DOHH2 (cell line): ENCODE data around the gene RNF215.
"Not testable (repeated sequence)": the region's sequence is repeated elsewhere in the genome, so short reads cannot be mapped to it uniquely, and the experiment has no call there.

Source experiments
- H3F3A ChIP-seq: fragments of 200-600 bp; sonication (generic), shearing (Covaris generic); 2 replicates; pipeline ENCODE4 v1.6.0; 2016; ENCODE audit warnings: antibody characterized with exemption, mild to moderate bottlenecking; ENCODE audit not compliant: control insufficient read depth, insufficient read depth
- H3K27ac ChIP-seq: fragments of 200-600 bp; sonication (generic); 2 replicates; pipeline ENCODE4 v1.5.1; 2014; ENCODE audit warnings: low read depth, mild to moderate bottlenecking, low read length, moderate library complexity
- H3K27me3 ChIP-seq: fragments of 200-600 bp; sonication (generic); 2 replicates; pipeline ENCODE4 v1.6.1; 2014; ENCODE audit warnings: mild to moderate bottlenecking, low read length, mixed read lengths; ENCODE audit not compliant: control insufficient read depth
- H3K36me3 ChIP-seq: fragments of 200-600 bp; sonication (generic); 2 replicates; pipeline ENCODE4 v1.6.1; 2014; ENCODE audit warnings: mild to moderate bottlenecking, low read length, moderate library complexity, mixed read lengths; ENCODE audit not compliant: control insufficient read depth
- H3K4me1 ChIP-seq: fragments of 200-600 bp; sonication (generic); 2 replicates; pipeline ENCODE4 v1.6.1; 2014; ENCODE audit warnings: mild to moderate bottlenecking, low read length, mixed read lengths; ENCODE audit not compliant: control insufficient read depth
- H3K4me2 ChIP-seq: fragments of 200-600 bp; sonication (generic); 2 replicates; pipeline ENCODE4 v1.6.0; 2014; ENCODE audit warnings: mild to moderate bottlenecking, low read length, moderate library complexity
- H3K4me3 ChIP-seq: fragments of 200-600 bp; sonication (generic); 2 replicates; pipeline ENCODE4 v1.5.1; 2014; ENCODE audit warnings: mild to moderate bottlenecking, low read length, mixed read lengths
- H3K79me2 ChIP-seq: fragments of 200-600 bp; sonication (generic); 2 replicates; pipeline ENCODE4 v1.6.1; 2014; ENCODE audit warnings: mild to moderate bottlenecking, low read length, mixed read lengths; ENCODE audit not compliant: control insufficient read depth
- H3K9me2 ChIP-seq: fragments of 200-600 bp; sonication (generic); replicated peaks from 2 replicates; pipeline ENCODE4 v1.6.1; 2014; ENCODE audit warnings: mild to moderate bottlenecking, low read length, mixed read lengths; ENCODE audit not compliant: control insufficient read depth
- H3K9me3 ChIP-seq: fragments of 200-600 bp; sonication (generic); 2 replicates; pipeline ENCODE4 v1.6.1; 2014; ENCODE audit warnings: antibody characterized with exemption, low read length, mixed read lengths; ENCODE audit not compliant: control insufficient read depth, insufficient read depth
- H4K20me1 ChIP-seq: fragments of 200-600 bp; sonication (generic); 2 replicates; pipeline ENCODE4 v1.6.0; 2014; ENCODE audit warnings: low read depth, mild to moderate bottlenecking, antibody characterized with exemption, low read length, moderate library complexity; ENCODE audit not compliant: control insufficient read depth, insufficient read depth
- EZH2phosphoT487 ChIP-seq: fragments of 200-600 bp; sonication (generic); IDR thresholded peaks from 2 replicates; pipeline ENCODE4 v1.6.1; 2017; ENCODE audit warnings: borderline replicate concordance, mild to moderate bottlenecking, antibody characterized with exemption, low read length, moderate library complexity, mixed read lengths
- TF ChIP-seq, protein P1 (sequence below): fragments of 200-600 bp; sonication (generic); IDR thresholded peaks from one replicate; pipeline ENCODE4 v1.5.1; 2014; ENCODE audit warnings: antibody characterized with exemption, mild to moderate bottlenecking, low read depth, low read length; ENCODE audit not compliant: poor library complexity, severe bottlenecking

RNF215 gene

DNA sequence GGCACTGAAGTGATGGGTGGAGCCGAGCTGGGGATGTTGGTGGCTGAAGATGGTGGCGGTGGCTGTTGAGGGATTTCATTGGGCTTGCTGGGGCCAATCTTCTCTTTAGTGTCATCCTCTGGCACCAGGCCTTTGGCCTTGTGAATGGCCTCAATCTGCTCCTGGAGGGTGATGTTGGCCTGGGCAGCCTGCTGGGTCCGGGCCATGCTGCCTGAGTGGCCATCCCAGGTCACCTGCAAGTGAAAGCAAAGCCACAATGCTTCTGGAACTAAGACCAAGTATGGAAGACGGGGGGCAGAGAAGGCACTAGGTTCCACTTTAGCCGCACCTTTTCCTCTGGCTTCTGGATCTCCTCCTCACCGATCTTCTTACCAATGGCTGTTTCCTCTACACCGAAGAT is 48.4 kb downstream of the RNF215 start:
- Histone ChIP-seq H3K4me2 (no peak overlapping the region), H3F3A (no peaks in the 10 kb centered on the region), H3K27ac (no peak overlapping the region), H3K9me2 (no peaks in the 10 kb centered on the region), H3K9me3 (no peaks in the 10 kb centered on the region), H3K4me3 (no peak overlapping the region), H3K79me2 (no peaks in the 10 kb centered on the region), H3K36me3 (peaks cover 98% of the 10 kb centered on the region), H3K4me1 (no peaks in the 10 kb centered on the region), H4K20me1 (no peaks in the 10 kb centered on the region), H3K27me3 (no peaks in the 10 kb centered on the region)
- TF ChIP-seq, protein P1, sequence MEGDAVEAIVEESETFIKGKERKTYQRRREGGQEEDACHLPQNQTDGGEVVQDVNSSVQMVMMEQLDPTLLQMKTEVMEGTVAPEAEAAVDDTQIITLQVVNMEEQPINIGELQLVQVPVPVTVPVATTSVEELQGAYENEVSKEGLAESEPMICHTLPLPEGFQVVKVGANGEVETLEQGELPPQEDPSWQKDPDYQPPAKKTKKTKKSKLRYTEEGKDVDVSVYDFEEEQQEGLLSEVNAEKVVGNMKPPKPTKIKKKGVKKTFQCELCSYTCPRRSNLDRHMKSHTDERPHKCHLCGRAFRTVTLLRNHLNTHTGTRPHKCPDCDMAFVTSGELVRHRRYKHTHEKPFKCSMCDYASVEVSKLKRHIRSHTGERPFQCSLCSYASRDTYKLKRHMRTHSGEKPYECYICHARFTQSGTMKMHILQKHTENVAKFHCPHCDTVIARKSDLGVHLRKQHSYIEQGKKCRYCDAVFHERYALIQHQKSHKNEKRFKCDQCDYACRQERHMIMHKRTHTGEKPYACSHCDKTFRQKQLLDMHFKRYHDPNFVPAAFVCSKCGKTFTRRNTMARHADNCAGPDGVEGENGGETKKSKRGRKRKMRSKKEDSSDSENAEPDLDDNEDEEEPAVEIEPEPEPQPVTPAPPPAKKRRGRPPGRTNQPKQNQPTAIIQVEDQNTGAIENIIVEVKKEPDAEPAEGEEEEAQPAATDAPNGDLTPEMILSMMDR: no peak
- TF ChIP-seq EZH2phosphoT487: no peak

DNA sequence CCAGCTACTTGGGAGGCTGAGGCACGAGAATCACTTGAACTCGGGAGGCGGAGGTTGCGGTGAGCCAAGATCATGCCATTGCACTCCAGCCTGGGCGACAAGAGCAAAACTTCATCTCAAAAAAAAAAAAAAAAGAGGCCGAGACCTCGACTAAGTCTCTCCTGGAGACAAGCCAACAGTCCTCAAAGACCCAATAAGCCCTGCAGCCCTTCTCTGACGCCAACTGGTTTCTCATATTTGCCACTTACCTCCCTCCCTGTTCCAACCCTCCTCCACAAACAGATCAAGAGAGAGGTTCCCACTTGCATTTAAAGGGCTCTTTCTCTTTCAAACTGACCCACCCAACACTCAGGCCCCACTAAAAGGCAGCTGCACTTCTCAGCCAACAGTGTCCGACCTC is 48.9 kb downstream of the RNF215 start:
- H3K36me3 ChIP-seq: peaks cover 98% of the 10 kb centered on the region
- H3K4me3 ChIP-seq, H3K9me2 ChIP-seq, H4K20me1 ChIP-seq, H3K27ac ChIP-seq, H3K79me2 ChIP-seq, H3K27me3 ChIP-seq, H3K4me2 ChIP-seq, H3F3A ChIP-seq, H3K4me1 ChIP-seq, H3K9me3 ChIP-seq: not testable (repeated sequence)

DNA sequence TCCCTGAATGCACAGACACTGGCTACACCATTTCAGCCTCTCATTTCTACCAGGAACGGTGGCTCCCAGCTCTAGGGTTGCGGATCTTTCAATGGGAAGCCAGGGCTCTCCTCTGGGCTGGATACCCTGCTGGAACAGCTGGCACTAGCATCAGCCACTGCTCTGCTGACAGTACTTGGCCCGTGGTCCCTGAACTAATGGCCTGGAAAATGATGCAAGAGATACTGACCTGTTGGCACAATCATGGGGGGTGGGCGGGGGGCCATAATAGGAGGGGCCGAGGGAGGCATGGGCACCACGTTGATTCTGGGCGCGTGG is 49.8 kb downstream of the RNF215 start:
- no peaks in the 10 kb centered on the region for H3K79me2 ChIP-seq
- H3K4me2 ChIP-seq: no peak overlapping the region
- H3K4me1 ChIP-seq: no peaks in the 10 kb centered on the region
- no peak for TF ChIP-seq EZH2phosphoT487
- TF ChIP-seq, protein P1: no peak
- no peaks in the 10 kb centered on the region for H3K27me3 ChIP-seq
- H3K4me3 ChIP-seq: no peak overlapping the region
- H3K27ac ChIP-seq: no peak overlapping the region
- no peaks in the 10 kb centered on the region for H3F3A ChIP-seq
- no peaks in the 10 kb centered on the region for H3K9me3 ChIP-seq
- peaks cover 98% of the 10 kb centered on the region for H3K36me3 ChIP-seq
- H3K9me2 ChIP-seq: no peaks in the 10 kb centered on the region
- H4K20me1 ChIP-seq: no peaks in the 10 kb centered on the region

DNA sequence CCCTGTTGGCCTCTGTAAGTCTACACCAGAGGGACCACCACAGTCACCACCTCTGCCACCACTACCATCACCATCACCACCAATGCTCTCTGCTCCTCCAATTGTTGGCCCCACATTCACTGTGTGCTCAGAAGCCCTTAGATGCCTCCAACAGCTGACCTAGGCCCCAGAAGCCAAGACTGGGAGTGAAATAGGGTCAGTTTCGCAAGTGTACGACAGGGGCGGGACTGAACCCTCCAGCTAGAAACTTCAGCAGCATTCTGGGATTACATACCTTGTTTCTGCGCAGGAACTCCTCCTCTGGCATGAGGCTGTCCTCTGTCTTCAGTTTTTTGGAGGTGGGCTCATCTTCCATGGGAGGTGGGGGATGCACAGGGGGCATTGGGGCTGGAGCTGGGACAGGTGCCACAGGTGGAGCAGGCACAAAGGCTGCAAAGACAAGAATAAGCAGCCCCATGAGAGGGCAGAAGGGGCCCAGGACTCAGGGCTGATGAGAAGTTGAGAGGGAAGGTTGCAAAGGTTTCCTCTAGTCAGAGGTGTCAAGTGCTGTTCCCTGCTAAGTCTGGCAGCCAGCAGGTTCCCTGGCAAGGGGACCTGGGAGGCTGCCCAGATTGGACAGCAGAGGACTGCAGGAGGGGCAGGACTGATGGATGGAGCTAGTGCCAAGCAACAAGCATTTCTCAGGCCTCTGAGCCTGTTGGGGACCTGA is 50.3 kb downstream of the RNF215 start:
- no peaks in the 10 kb centered on the region for H3K4me1 ChIP-seq
- H3K36me3 ChIP-seq: peaks cover 96% of the 10 kb centered on the region
- TF ChIP-seq, protein P1: no peak
- TF ChIP-seq EZH2phosphoT487: no peak
- no peaks in the 10 kb centered on the region for H3K9me3 ChIP-seq
- H3K4me2 ChIP-seq: no peak overlapping the region
- H3F3A ChIP-seq: no peaks in the 10 kb centered on the region
- no peaks in the 10 kb centered on the region for H3K9me2 ChIP-seq
- no peaks in the 10 kb centered on the region for H4K20me1 ChIP-seq
- no peak overlapping the region for H3K4me3 ChIP-seq
- no peak overlapping the region for H3K27ac ChIP-seq
- no peaks in the 10 kb centered on the region for H3K27me3 ChIP-seq
- no peaks in the 10 kb centered on the region for H3K79me2 ChIP-seq
